Stimulated activated CD4-positive, alpha-beta T cell treated with anti-CD3 and anti-CD28 coated beads, Interleukin-1b, Interleukin-23, amount 100 ng/mL, for 4 hours (primary cell): ENCODE data around the gene SMARCAL1.
A peak's percentile ranks its signal among the peaks of the same experiment; 100 is the strongest.
"Not testable (repeated sequence)": the region's sequence is repeated elsewhere in the genome, so short reads cannot be mapped to it uniquely, and the experiment has no call there.

Experiments
- DNase-seq, 2 donors: peaks; one replicate each; pipeline ENCODE4 v3.0.0-alpha.2; 2020; ENCODE audit warnings: low read depth in 2 of 2

SMARCAL1 gene

DNA sequence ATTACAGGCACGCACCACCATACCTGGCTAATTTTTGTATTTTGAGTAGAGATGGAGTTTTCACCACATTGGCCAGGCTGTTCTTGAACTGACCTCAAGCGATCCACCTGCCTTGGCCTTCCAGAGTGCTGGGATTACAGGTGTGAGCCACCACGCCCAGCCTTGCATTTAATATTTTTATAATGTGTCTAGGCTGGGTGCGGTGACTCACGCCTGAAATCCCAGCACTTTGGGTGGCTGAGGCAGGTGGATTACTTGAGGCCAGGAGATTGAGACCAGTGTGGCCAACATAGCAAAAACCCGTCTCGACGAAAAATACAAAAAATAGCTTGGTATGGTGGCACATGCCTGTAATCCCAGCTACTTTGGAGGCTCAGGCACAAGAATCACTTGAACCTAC is 89.6 kb downstream of the SMARCAL1 start:
- DNase-seq = no peak

DNA sequence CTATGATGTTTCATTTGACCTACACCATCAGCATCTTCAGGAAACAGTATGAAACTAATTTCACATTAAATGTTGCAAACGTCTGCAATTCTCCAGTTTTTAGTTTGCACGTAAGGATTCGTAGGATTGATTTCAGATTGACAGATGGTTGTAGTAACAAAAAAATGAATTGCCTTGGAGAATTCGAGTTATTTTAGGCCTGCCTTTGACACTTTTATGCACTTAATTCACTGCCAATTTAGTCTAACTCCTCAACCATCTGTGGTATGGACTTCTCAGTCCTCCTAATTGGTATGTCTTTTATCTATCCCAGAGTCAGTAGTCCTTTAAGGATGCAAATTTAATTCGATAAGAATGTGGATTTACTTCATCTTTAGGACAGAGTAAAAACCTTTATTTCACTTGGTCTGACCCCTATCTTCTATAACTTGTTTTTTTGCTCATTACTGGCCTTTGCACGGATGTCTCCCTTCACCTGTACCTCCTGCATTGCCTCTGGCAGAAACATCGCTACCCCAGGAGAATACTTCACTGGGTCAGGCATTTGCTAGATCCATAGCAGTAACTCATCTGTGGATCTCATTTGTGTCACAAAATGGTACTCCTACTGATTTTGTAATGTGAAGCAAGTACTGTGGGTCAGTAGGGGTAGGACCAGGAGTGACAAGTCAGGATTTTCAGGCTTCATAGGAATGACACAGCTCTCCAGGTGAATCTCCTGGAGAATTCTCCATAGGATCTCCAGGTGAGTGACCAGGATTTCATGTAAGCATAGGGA is 90.3 kb downstream of the SMARCAL1 start:
- no peak for DNase-seq

DNA sequence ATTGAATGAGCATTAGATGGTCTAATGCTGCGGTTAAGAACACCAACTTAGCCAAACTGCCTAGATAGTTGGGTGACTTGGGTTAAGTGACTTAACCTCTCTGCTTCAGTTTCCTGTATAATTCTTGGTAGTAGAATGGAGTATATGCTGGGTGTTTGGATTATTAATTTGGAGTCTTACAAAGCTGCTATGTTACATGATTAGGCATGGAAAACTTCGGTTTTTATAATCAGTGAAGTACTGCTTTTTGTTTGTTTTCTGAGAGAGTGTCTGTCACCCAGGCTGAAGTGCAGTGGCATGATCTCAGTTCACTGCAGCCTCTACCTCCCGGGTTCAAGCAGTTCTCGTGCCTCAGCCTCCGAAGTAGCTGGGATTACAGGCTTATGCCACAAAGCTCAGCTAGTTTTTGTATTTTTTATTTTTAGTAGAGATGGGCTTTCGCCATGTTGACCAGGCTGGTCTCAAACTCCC is 90.9 kb downstream of the SMARCAL1 start:
- DNase-seq = no peak

DNA sequence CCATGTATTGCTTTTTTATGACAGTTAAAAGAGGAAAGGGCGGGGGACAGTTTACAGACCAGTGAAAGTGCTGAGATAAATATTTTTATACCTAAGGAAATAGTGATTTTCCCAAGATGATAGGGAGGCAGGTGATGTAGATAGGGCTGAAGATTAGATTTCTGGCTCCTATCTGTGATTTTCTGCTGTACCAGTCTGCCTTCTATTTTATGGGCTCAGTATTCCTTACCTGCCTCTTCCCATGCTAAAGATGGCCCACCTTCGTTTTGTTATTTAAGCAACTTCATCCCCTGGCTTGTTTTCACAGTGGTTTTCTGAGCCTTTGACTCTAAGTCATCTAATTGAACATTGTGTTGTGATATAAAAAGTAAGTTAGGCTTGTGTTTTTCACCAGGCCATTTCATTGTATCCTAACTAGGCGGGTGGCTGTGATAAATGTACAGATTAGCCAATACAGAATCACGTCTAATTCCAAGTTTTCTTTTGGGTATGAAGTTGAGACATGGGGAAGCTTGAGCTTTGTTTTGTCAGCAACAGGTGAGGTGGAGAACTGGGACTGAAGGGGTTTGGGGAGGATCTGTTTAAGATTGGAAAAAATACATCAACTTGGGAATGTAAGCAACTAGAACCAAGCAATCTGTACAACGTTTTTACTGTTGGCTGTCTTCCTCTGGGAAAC is 91.6 kb downstream of the SMARCAL1 start:
- DNase-seq = no peak

DNA sequence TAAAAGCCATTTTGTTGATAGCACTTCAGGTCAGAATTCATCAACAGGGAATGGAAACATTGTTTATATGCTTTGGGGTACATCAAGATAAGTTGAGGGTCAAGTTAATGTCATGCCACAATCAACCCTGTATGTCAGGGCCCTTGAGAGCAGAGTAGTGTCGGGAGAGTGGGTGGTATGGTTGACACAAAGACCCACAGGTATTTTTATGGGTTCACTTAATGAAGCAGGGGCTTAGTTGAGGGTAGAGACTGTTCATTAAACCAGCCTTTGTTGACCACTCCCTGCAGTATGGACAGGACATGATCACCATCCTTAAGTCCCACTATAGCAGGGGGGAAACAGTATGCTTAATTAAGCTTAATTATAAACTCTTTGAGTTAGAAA is 92.1 kb downstream of the SMARCAL1 start:
- DNase-seq = no peak

DNA sequence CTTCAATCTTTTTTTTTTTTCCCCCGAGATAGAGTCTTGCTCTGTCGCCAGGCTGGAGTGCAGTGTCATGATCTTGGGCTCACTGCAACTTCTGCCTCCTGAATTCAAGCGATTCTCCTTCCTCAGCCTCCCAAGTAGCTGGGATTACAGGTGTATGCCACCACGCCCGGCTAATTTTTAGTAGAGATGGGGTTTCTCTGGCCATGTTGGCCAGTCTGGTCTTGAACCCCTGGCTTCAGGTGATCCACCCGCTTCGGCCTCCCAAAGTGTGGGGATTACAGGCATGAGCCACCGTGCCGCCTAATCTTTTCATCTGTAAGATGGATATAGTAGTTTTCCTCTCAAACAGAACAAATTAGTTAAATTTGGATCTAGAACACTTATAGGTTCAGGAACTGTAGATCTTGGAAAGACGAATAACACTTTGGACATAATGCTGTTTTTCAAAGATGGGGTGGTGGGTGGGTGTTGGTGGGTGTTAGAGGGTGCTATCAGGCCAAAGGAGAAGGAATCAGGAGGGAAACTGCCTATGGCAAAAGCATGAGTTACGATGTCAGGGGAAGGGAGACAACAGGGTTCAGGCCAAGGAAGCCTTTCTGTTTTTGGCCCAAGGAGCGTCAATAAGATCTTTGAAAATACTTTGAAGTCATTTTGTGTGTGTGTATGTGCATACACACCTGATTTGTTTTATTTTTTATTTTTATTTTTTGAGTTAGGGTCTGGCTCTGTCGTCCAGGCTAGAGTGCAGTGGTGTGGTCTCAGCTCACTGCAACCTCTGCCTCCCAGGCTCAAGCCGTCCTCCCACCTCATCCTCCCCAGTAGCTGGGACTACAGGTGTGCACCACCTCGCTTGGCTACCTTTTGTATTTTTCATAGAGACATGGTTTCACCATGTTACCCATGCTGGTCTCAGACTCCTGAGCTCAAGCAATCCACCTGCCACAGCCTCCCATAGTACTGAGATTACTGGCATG is 93.1 kb downstream of the SMARCAL1 start:
- no peak for DNase-seq

DNA sequence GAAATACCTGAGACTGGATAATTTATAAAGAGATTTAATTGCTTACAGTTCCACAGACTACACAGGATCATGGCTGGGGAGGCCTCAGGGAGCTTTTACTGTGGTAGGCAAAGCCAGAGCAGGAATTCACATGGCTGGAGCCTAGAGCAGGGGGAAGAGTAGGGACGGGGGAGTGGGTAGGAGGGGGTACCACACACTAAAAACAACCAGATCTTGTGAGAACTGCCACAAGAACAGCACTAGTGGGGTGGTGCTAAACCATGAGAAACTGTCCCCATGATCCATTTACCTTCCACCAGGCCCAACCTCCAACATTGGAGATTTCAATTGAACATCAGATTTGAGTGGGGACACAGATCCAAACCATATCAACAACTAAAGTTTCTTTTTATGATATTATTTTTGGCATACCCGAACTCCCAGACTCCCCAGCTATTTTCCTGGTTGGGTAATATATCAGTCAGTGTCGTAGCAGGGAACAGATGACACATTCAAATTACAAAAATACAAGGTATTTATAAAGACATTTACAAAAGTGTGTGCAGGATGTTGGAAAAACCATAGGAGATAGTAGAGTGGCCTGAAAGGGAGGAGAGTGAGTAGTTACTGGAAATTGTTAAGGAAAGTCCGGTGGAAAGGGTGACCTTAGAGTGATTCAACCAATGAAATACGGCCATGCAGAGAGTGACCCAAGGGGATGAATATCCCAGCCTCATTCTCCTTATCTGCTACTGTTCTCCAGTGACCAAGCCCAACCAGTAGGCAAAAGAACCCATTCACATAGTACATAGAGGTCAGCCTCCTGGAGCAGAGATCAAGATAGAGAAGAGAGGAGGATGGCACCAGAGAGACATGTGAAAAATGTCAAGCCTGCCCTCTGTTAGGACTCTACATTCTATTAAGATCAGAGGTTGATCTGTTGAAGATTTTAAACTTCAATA is 95.2 kb downstream of the SMARCAL1 start:
- no peak for DNase-seq

DNA sequence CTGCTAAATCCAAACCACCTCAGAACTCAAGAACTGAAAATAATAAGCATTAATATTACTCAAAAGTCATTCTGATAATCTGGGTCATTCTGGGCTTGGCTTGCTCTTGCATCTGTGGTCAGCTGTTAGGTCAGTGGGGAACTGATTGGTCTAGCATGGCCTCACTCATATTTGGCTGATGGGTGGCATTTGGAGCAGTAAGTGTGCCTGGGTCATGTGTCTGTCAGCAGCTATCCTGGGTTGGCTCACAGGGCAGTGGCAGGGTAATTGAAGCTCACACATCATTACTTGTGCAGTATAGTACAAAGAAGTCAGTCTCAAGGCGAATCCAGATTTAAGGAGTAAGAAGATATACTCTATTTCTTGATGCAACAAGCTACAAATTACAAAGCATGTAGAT is 95.9 kb downstream of the SMARCAL1 start:
- DNase-seq = no peak

DNA sequence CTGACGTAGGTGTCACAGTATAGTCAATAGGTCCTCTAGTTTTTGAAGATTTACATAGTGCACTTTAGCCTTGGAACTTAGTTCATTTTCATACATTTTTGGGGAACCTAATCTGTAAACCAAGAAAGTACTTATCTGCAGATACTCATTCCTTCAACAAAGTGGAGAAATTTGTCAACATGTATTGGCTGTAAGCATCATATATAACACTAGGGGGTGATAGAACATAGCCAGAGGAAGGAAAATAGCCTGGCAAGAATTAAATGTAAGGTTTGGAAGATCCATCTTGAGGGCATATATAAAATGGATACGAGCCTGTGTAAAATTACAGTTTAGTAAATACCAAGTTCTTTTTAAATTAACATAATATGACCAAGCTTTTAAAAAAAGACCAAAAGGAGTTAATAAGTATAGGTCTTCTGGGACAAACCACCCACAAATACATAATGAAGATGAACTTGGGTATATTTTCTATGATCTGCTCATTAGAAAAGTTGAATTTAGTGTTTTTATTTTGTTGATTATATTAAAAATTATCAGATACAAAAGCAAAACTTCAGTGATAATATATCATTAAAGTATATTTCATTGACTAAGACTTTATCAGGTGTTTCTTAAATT is 104.6 kb downstream of the SMARCAL1 start:
- DNase-seq = no peak

DNA sequence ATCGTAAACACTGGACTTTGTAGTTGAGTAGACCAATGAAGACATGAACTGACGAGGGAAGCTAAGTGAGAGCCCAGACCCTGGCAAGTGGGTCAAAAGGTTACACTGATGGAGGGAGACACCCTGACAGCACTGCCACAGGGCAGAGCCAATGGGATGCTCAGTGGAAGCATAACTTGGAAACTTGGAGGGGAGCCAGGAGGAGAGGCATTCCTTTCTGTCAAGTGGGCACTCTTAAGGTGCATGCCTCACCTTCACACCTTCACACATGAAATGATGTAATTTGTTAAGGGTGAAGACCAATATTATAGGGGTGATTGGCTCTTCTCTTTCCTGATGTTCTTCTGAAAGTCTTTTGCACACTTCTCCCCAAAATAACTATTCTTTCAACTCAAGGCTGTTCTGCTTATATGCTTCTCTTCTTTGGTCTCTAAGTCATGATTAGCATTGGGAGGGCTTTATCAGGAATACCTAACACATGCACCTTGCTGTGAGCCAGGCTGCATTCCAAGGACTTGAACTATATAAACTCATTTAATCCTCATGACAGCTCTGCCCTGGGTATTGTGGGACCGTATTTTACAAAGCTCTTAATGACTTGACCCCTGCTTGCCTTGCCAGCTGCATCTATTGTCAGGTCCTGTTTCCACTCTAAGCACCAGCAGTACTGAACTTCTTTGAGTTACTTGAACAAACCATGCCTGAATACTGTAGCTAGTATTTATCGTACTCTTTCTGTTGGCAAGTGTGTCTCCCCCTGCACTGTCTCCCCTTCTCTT is 105.4 kb downstream of the SMARCAL1 start:
- DNase-seq = no peak

DNA sequence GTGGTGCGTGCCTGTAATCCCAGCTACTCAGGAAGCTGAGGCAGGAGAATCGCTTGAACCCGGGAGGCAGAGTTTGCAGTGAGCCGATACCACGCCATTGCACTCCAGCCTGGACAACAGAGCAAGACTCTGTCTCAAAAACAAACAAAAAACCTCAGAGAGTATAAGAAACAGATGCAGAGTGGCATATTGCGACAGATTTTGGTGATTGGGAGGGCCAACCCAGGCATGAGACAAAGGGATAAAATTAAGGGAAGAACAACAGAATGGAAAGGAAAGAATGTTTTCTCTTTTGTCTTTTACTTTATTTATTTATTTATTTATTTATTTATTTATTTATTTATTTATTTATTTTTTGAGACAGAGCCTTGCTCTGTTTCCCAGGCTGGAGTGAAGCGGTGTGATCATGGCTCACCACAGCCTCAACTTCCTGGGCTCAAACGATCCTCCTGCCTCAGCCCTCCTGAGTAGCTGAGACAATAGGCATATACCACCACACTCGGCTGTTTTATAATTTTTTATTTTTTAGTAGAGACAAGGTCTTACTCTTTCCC is 106.4 kb downstream of the SMARCAL1 start:
- DNase-seq = not testable (repeated sequence)

DNA sequence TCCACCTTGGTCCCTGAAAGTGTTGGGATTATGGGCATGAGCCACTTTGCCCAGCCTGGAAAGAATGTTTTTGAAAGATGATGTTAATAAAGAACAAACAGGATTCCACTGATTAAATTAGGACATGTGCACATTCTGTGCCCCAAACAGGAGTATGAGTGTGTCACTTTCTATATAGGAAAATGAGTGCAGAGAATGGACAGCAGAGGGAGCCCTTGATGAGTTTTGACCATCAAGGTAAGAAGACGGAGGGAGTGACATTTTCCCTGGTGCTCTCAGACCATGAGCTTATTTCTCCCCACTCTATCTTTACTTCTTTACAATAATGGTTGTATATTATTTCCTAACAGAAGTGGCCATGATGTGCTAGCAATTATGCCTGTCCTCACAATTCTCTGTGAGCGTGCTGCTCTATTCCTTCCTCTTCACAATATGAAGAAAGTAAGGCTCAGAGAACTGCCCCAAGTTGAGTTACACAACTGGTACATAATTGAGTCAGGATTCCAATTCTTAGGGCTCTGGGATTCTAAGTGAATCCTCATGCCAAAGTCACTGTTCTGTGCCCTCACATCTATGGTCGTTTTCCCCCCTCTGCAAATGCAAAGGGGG is 107.0 kb downstream of the SMARCAL1 start:
- peak in 1 of 2 donors; percentile 37 for DNase-seq

DNA sequence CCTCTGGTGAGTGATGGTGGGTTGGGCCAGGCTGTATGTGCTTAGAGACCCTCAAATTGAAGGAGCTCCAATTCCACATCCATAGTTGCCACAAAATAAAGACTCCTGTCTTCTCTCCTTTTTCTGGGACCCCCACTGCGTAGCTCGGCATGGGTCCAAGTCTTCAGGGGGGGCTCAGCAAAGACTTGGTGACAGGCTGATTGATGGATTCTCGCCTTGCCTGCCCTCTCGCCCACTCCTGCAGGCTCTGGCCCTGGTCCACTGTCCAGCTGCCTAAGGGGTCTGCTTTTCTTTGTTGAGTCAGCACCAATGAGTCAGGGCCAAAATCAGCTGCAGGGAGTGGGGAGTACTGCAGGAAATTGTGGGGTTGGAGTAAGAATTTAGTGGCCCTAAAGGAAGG is 107.8 kb downstream of the SMARCAL1 start:
- no peak for DNase-seq

DNA sequence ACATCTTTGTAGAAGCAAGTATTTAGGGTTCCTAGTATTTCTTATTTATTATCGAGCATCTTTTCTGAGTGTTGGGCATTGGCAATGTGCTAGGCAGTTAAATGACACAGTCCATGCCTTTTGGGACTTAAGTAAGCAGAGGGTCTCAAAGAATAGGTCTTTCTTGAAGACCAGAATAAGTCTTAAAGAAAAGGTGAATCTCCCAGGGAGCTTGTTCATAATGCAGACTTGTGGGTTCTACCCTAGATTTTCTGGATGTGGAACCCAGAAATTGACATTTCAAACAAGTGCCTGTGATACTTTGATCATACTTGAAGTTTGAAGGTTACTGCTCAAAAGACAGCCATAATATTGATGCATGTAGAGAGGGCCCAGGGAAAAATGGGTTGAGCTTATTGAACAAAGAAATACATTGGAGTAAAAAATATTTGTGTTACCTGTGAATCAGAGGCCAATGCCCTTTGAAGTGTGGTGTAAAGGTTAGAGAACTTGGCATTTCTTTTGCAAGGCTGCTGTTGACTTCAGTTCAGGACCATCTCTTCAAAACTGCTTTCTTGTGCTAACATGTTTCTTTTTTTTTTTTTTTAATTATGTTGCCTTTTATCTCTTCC is 110.7 kb downstream of the SMARCAL1 start:
- DNase-seq = no peak

DNA sequence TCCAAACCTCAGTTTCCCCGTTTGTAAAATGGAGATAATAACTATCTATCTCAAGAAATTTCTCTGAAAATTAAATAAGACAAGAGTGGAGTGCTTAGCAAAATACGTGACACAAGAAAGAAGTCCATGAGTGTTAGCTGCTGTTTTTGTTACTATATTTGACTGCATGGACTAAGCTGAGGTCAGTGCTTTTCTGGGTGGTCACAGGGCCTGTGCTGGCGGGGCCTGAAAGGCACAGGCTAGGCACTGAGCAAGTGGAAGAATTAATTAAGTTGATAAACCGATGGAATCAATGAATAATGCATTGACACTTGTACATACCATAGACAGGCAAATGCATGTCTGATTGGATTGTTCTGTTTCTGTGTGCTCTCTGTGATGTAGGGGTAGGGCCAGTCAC is 113.7 kb downstream of the SMARCAL1 start:
- DNase-seq = no peak

DNA sequence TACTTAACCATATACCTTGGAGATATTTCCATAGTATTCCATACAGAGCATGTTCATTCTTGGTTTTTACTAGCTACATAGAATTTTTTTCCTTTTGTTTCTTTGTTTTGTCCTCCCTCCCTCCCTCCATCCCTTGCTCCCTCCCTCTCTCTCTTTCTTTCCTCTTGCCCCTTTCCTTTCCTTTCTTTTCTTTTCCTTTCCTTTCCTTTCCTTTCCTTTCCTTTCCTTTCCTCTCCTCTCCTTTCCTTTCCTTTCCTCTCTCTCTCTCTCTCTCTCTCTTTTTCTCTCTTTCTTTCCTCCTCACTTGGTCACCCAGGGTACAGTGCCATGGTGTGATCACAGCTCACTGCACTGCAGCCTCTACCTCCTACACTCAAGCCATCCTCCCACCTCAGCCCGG is 114.7 kb downstream of the SMARCAL1 start:
- no peak for DNase-seq

DNA sequence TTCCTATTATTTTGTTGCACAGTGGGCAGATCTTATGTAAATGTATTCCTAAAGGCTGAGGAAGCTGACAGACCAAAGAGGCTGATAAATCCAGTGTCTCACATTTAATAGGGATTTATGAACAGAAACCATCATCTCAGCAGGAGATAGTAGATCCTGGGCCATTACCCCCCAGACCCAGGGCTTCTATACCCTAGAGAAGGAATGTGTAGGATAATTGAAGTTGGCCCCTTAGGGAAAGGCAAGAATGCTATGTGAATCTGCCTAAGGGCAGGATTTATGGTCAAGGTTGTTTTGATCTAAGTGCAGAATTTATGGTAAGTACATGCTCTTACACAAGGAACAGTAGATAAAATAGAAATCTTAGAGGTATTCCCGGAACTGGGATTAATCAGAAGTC is 115.3 kb downstream of the SMARCAL1 start:
- no peak for DNase-seq

DNA sequence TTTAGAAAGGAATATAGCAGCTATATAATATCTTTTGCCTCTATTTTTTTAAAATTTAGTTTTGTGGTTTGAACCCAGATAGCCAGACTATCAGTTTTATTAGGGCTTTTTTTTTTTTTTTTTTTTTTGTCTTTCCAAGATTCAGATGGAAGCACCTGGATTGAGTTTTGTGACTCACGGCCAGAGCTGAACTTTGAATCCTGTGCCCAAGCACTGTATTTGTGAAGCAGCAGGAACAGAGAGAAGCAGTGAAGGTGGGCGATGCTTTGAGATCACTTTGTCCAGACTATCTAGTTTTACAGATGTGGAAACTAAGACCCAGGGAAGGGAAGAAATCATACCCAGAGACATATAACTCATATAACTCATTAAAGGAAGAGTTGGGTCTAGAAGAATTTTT is 120.3 kb downstream of the SMARCAL1 start:
- DNase-seq = no peak
